ENCODE measurements around the gene EPHA6. TPM values are rescaled to one million over a fixed set of nuclear protein-coding genes. Genes with fewer than 3 reads are reported as not detected.

Gene EPHA6
- total and polyA plus RNA-seq, 9 of the 15 experiments (the other 6 are each of a cell fraction or from before 2014, with no cell fraction given), result not detected

DNA sequence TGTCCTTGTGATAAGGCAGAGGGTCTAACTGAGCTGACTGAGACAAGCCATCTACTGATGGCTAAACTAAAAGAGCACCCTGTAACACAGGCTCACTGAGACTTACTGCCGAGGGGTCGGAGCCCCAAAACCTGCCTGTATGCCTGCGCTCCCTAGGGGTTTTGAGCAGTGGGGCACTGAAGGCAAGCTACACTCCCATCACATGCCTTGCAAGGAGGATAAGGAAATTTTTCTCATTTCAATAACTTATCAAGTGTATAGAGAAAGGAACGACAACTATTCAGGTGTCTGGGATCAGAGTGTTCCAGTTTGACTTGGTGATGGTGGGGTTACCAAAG, 292.2 kb downstream of the EPHA6 start:
- intact Hi-C loops (cut with micrococcal nuclease), result no loop called here
- H3K4me2 ChIP-seq (ENCODE audit: insufficient read depth, low read length), result no peak overlapping the region
- no peaks in the 10 kb centered on the region for H3K9me1 ChIP-seq (ENCODE audit: control insufficient read depth, insufficient read depth, low read length)
- H3K36me3 ChIP-seq (ENCODE audit: control insufficient read depth, insufficient read depth, low read length), result no peaks in the 10 kb centered on the region
- no peak overlapping the region for H3K27ac ChIP-seq (ENCODE audit: extremely low read depth, low read depth, low read length)
- WGBS (ENCODE audit: insufficient coverage, low coverage, missing lambda C conversion rate), result 0% methylated on average over 4 of the region's 4 CpGs
- no peak overlapping the region for H2AFZ ChIP-seq (ENCODE audit: low read depth, low read length)
- H3K79me2 ChIP-seq (ENCODE audit: control insufficient read depth, insufficient read depth, low read length), result no peaks in the 10 kb centered on the region
- H3K9me3 ChIP-seq (replicated peaks; ENCODE audit: control insufficient read depth, insufficient read depth, low read depth, low read length), result no peaks in the 10 kb centered on the region
- DNase-seq (ENCODE audit: extremely low read depth in 1 of 4, low spot score in 3 of 4) (no peak), FAIRE-seq (no peak), ATAC-seq (no peak)
- ChIA-PET CTCF (ENCODE audit: low intra/inter-chr PET ratio) (no interaction called here), POLR2A (no interaction called here)
- no peak for TF ChIP-seq EZH2 (IDR thresholded peaks at IDR 0.05; ENCODE audit: borderline replicate concordance, low read depth, low read length)
- no peak for TF ChIP-seq ZSCAN32 (CRISPR knock-in tag; IDR thresholded peaks at IDR 0.05)
- TF ChIP-seq CREM (IDR thresholded peaks at IDR 0.05; ENCODE audit: low read depth), result no peak
- TF ChIP-seq, protein P1, sequence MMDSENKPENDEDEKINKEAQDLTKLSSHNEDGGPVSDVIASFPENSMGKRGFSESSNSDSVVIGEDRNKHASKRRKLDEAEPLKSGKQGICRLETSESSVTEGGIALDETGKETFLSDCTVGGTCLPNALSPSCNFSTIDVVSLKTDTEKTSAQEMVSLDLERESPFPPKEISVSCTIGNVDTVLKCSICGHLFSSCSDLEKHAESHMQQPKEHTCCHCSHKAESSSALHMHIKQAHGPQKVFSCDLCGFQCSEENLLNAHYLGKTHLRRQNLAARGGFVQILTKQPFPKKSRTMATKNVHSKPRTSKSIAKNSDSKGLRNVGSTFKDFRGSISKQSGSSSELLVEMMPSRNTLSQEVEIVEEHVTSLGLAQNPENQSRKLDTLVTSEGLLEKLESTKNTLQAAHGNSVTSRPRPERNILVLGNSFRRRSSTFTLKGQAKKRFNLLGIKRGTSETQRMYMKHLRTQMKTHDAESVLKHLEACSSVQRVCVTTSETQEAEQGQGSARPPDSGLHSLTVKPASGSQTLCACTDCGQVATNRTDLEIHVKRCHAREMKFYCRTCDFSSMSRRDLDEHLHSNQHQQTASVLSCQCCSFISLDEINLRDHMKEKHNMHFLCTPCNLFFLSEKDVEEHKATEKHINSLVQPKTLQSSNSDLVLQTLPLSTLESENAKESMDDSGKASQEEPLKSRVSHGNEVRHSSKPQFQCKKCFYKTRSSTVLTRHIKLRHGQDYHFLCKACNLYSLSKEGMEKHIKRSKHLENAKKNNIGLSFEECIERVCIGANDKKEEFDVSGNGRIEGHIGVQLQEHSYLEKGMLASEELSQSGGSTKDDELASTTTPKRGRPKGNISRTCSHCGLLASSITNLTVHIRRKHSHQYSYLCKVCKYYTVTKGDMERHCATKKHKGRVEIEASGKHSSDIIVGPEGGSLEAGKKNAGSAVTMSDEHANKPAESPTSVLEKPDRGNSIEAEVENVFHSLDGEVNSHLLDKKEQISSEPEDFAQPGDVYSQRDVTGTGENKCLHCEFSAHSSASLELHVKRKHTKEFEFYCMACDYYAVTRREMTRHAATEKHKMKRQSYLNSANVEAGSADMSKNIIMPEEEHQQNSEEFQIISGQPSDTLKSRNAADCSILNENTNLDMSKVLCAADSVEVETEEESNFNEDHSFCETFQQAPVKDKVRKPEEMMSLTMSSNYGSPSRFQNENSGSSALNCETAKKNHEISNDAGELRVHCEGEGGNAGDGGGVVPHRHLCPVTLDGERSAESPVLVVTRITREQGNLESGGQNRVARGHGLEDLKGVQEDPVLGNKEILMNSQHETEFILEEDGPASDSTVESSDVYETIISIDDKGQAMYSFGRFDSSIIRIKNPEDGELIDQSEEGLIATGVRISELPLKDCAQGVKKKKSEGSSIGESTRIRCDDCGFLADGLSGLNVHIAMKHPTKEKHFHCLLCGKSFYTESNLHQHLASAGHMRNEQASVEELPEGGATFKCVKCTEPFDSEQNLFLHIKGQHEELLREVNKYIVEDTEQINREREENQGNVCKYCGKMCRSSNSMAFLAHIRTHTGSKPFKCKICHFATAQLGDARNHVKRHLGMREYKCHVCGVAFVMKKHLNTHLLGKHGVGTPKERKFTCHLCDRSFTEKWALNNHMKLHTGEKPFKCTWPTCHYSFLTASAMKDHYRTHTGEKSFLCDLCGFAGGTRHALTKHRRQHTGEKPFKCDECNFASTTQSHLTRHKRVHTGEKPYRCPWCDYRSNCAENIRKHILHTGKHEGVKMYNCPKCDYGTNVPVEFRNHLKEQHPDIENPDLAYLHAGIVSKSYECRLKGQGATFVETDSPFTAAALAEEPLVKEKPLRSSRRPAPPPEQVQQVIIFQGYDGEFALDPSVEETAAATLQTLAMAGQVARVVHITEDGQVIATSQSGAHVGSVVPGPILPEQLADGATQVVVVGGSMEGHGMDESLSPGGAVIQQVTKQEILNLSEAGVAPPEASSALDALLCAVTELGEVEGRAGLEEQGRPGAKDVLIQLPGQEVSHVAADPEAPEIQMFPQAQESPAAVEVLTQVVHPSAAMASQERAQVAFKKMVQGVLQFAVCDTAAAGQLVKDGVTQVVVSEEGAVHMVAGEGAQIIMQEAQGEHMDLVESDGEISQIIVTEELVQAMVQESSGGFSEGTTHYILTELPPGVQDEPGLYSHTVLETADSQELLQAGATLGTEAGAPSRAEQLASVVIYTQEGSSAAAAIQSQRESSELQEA (IDR thresholded peaks at IDR 0.05; ENCODE audit: low read depth), result no peak
- TF ChIP-seq ZNF175 (CRISPR knock-in tag; IDR thresholded peaks at IDR 0.05; ENCODE audit: low read depth), result no peak
- TF ChIP-seq ZNF780A (CRISPR knock-in tag; IDR thresholded peaks at IDR 0.05), result no peak
- TF ChIP-seq, protein P2, sequence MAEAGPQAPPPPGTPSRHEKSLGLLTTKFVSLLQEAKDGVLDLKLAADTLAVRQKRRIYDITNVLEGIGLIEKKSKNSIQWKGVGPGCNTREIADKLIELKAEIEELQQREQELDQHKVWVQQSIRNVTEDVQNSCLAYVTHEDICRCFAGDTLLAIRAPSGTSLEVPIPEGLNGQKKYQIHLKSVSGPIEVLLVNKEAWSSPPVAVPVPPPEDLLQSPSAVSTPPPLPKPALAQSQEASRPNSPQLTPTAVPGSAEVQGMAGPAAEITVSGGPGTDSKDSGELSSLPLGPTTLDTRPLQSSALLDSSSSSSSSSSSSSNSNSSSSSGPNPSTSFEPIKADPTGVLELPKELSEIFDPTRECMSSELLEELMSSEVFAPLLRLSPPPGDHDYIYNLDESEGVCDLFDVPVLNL (CRISPR knock-in tag; IDR thresholded peaks at IDR 0.05; ENCODE audit: low read depth), result no peak
- no peak for TF ChIP-seq ZNF507 (tag; conservative IDR thresholded peaks at IDR 0.05)
- TF ChIP-seq TRIM28 (IDR thresholded peaks at IDR 0.05), result no peak
- no peaks in the 10 kb centered on the region for H3K27me3 ChIP-seq (ENCODE audit: control insufficient read depth in 2 of 2, insufficient read depth in 2 of 2, low read length in 2 of 2)
- no peaks in the 10 kb centered on the region for H3K4me1 ChIP-seq (replicated peaks in 1 of 2; ENCODE audit: control insufficient read depth in 2 of 2, insufficient read depth in 2 of 2, low read length in 2 of 2)
- H4K20me1 ChIP-seq (replicated peaks; ENCODE audit: control insufficient read depth, insufficient read depth, low read length), result no peaks in the 10 kb centered on the region
- in situ Hi-C loops (cut with MboI), result no loop called here
- H3K9ac ChIP-seq (ENCODE audit: insufficient read depth in 1 of 2, low read depth in 2 of 2, low read length in 2 of 2), result no peak overlapping the region
- no TSS peak for BruUV-seq (replicated peaks)
- no peak overlapping the region for H3K4me3 ChIP-seq

Measured in K562 (cell line).